GM19468 (cell line): ENCODE data around the gene PSD4.

Experiments used
- ATAC-seq: cut with Tn5 transposase; IDR thresholded peaks from one replicate; pipeline ENCODE4 v1.9.1; 2021; ENCODE audit warnings: mild to moderate bottlenecking, moderate library complexity, moderate number of reproducible peaks; ENCODE audit not compliant: unreplicated experiment; ENCODE audit errors: extremely low read depth

Gene PSD4

DNA sequence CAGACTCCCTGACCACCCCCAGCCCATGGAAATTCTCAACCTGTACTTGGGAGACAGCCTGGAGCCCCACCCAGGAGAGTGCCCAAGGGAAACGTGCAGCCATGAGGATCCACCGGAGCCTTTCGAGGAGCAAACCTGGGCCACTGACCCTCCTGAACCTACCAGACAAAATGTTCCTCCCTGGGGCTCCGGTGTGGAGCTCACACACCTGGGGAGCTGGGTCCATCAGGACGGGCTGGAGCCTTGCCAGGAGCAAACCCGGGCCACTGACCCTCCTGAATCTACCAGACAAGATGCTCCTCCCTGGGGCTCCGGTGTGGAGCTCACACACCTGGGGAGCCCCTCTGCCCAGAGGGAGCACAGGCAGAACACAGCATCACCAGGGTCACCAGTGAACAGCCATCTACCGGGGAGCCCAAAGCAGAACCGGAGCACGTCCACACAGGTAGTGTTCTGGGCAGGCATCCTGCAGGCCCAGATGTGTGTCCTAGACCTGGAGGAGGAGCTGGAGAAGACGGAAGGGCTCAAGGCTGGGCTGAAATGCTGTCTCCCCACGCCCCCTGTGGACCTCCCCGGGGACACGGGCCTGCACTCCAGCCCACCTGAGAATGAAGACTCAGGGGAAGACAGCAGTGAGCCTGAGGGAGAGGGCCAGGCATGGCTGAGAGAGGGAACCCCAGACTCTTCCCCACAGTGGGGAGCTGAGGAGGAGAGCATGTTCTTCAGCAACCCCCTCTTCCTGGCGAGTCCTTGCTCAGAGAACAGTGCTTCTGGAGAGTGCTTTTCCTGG lies 8.9 kb downstream of the PSD4 start:
- ATAC-seq, result no peak

DNA sequence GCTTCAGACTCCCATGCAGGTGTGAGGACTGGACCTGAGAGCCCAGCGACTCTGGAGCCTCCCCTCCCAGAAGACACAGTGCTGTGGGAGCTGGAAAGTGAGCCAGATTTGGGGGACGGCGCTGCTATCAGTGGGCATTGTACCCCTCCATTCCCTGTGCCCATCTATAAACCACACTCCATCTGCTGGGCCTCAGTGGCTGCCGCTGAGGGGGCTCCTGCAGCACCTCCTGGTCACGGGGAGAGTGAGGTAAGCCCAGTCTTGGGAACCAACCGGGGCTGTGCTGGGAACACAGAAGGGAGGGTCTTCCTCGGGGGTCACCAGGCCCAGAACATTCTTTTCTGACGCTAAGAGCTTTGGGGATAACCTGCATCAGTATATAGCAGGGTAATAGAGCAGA lies 9.5 kb downstream of the PSD4 start:
- no peak for ATAC-seq

DNA sequence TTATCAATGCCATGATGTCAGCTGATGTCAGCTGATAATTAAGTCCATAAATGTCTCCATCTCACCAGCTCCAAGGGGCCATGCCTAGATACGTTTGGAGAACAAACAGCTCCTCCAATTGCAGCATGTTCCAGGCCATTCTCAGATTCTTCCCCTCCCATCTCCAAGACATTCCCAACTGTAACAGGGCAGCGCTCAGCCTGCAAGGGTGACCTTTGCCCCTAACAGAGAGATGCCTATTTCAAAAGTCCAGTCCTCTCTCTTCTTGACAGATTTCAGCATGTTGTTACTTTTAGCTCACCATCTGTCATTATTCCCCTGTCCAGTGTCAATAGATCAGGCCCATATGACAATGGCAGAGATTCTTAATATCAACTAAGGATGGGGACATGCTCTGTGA lies 9.9 kb downstream of the PSD4 start:
- ATAC-seq, result no peak

DNA sequence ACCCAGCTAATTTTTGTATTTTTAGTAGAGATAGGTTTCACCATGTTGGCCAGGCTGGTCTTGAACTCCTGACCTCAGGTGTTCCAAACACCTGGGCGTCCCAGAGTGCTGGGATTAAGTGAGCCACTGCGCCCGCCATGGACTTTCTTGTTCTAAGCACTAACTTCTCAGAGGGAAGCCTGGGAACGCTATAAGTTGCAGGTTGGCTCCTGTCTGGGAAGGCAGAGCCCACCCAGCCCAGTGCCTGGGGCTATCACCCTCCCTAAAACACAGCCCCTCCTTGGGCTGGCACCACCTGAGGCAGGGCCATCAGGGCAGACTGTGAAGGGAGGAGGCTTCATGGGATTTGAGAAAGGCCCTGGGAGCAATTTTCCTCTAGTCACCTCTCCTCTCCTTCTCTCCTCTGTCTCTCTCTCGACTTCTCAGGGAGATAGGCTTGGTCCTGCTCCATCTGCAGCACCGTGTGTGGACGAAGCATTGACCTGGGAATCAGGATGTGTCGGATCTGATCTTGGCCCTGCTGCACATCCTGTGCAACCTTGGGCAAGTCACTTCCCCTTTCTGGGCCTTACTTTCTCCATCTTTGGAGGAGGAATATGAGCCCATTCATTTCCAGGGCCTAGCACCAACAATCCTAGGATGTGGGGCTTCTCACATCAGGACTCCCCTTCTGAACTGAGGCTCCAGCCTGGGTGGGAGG lies 10.9 kb downstream of the PSD4 start:
- no peak for ATAC-seq

DNA sequence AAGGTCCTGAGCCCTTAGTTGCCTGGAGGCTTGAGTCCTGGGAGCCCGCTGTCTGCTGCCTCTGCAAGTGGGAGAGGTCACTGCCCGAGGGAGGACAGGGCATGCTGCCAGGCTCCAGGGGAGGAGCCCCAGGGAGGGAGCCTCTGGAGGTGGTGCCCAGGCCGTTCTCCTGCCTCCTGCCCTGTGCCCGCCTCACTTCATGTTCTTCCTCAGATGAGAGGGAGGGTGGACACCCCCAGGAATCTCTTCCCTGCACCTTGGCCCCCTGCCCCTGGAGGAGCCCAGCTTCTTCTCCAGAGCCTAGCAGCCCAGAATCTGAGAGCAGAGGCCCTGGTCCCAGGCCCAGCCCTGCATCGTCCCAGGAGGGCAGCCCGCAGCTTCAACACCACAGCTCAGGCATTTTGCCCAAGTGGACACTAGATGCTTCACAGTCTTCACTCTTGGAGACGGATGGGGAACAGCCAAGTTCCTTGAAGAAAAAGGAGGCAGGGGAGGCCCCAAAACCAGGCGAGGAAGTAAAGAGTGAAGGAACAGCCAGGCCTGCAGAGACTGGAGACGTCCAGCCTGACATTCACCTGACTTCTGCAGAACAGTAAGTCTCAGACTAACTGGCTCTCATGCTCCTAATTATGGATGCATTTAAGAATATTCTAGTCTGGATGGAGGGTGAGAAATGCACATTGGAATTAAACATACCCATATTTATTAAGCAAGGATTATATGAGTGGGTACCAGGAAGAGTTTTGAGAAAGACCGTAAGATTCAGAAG lies 12.1 kb downstream of the PSD4 start:
- ATAC-seq, result no peak

DNA sequence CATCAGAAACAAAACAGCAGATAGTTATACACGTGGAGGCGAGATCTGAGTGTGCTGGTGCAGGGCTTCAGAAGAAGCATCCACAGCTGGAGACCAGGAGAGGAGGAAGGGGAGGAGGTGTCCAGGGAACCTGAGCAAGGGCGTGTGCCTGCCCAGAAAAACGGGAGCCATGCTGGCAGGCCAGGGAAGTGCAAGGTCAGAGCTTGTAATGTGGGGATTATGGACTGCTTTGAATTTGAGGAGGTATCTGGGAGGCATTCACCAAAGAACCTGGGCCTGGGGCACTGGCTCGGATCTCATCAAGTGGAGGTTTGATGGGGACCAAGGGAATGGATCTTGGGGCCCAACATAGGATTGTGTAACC lies 12.6 kb downstream of the PSD4 start:
- no peak for ATAC-seq

DNA sequence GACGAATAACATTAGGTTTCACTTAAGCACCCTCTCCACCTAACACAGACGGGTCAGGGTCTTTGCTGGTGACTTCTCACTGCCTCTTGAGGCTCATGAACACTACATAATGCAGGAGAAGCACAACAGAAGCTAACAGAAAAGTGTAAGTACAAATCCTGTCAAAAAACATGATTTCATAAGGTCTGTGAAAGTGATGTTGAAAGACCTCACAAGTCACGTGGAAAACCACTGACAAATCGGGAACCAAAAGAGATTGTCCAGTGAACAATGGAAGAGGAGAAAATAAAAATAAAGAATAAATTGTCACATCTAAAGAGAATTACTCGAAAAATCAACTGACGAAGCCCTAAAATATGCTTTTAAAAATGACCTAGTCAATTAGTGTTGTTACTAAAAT lies 14.0 kb downstream of the PSD4 start:
- ATAC-seq, result no peak

DNA sequence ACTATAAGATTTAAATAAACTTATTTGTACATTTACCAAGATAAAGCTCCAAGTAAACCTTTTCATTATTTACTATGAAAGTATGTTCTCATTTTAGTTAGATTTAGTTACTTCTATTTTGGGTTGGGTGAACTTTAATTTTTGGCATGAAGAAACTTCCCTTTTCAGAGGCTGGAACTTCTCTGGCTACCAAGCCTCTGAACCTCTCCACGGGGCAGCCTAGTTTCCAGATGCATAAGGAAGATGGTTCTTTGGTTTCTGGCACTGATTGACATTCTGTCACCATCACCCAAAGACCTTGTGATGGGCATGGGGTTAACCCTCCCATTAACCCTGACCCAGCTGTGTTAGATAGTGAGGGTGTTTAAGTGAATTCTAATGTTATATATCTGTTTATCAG lies 17.1 kb downstream of the PSD4 start:
- no peak for ATAC-seq

DNA sequence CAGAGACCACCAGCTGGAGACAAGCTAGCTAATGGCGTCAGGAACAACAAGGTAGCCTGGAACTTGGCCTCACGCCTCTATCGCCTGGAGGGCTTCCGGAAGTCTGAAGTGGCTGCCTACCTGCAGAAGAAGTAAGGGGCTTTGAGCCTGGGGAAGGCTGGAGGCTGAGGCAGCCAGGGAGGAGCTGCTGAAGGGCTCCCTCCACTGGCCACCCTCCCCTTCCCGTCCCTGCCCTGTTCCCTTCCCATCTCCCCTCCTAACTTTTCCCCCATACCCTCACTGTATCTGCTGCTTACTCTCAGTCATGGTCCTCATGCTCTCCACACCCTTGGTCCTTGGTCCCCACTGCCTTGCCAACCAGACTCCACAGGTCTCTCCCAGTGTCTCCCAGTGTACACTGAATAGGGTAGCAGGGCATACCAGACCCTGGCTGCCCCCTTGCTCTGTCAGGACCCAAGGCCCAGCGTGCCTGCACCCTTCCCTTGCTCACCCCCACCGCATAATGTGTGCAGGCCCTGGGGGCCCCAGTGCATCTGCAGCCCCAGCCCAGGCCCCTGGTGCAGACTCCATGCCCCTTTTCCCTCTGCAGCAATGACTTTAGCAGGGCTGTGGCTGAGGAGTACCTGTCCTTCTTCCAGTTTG lies 18.8 kb downstream of the PSD4 start:
- no peak for ATAC-seq

DNA sequence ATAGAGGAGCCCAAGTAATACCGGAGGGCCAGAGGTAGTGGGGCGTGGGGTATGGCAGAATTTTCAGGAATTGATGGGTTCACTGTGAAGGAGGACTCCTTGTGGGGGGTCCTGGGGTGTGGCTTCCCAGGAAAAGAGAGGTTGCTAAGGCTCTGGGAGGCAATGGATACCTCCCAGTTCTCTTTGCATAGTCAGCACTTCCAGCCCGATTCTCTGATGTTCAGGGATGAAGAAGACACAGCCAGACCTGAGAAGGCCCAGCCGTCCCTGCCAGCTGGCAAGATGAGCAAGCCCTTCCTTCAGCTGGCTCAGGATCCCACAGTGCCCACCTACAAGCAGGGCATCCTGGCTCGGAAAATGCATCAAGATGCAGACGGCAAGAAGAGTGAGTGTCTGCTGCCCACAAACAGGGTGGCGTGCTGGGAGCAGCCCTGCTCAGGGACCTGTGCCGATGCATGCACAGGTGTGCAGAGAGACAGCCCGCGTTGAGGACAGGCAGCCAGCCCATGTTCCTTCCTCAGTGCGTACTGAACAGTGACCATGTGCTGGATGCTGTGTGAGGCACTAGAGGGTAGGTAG lies 22.2 kb downstream of the PSD4 start:
- no peak for ATAC-seq

DNA sequence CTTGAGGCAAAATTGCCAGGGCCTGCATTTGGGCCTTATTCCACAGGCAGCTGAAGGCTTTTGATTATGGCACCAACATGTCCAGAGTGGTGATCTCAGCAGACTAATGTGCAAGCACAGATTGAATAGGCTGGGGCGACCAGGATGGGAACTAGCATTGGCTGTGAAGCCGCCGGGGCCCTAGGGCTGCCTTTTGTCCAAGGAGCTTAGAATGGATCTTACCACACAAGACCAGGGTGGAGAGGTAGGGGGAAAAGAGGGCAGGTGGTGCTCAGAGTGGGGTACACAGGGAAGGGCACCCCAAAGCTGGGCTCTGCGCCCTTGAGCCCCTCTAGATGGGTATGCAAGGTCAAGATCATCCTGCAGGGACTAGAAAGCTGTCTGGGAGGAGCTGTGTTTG lies 23.1 kb downstream of the PSD4 start:
- ATAC-seq, result no peak

DNA sequence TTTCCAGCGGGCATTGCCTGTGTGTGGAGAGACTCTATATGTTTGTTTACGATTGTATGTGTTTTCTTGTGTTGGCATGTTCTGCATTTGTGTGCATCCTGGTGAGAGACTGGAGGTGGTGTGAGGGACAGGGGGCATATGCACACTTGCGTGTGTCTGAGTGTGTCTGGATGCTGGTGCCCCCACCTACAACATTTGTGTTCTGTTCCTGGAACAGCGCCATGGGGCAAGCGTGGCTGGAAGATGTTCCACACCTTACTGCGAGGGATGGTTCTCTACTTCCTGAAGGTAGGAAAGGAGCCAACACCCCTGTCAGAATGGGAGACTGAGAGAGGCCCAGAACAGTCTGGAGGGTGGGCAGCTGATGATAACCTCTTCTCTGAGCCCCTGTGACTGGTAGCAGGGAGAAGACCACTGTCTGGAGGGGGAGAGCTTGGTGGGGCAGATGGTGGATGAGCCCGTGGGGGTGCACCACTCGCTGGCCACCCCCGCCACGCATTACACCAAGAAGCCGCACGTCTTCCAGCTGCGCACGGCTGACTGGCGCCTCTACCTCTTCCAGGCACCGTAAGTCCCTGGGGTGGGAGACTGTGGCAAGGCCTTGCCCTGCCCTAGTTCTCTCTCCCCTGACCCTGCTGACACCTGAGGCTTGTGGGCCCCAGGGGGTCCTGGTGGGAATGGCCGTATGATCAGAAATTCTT lies 23.7 kb downstream of the PSD4 start:
- ATAC-seq, result no peak

DNA sequence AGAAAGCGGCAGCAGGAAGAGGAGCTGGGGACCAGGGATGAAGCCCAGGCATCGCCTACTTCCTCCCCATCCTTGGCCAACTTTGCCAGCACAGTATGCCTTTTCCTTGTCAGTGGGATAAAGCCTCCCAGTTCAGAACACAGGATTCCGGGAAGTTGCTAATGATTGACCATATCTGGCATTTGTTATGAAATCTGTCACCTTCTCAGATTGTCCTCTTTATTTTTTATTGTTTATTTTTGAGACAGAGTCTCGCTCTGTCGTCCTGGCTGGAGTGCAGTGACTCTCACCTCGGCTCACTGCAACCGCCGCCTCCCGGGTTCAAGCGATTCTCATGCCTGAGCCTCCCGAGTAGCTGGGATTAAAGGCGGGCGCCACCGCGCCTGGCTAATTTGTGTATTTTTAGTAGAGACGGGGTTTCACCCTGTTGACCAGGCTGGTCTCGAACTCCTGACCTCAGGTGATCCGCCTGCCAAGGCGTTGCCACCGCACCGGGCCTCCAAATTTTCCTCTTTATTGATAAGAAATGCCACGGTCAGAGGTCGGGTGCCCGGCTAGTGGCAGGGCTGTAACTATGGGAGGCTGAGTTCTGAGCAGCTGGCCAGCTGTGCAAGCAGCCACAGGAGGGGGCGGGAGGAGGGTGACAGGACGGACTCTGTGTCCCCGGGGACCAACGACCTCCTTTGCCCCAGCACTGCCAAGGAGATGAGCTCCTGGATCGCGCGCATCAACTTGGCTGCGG lies 24.4 kb downstream of the PSD4 start:
- no peak for ATAC-seq

DNA sequence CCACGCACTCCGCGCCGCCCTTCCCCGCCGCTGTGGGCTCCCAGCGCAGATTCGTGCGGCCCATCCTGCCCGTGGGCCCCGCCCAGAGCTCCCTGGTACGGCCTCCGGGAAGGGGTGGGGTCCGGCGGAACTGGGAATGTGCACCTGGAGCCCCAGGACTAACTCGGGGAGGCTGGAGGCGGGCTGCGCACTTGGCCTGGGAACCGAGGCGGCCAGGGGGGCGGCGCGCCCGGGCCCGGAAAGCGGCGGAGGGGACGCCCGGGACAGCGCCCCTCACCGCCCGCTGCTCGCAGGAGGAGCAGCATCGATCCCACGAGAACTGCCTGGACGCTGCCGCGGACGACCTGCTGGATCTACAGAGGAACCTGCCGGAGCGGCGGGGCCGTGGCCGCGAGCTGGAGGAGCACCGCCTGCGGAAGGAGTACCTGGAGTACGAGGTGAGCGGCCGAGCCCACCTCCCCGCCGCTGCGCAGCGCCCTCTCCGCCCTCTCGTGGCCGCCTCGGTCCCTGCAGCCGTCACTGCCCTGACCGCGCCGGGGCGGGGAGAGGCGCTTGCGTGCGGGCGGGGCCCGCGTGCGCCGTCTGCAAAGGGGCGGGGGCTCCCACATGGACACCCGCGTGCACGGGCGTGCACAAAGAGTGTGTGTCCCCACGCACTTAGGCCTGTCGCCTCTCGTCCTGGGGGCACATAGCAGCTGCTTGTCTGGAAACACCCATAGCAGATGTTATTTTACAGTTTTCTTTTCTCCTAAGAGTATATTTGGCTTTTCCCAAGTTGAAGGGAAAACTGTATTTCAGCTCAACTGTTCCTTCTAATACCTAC lies 25.2 kb downstream of the PSD4 start:
- no peak for ATAC-seq

DNA sequence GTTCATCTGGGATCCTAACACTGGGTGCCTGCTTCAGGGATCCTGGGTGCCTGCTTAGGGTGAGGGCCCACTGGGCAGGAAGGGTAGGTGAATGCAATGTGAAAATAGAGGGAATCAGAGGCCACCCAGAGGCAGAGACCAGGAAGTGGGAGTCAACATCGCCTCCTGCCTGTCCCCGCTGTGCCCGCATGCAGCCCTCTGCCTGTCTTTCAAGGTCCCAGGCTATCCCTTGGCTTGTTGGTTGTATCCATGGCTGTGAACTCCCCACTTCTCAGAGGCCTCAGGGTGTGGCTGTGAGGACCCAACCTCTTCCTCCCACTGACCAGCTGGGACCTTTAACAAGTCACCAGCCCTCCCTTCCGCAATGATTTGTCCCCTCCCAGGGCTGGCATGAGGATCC lies 26.5 kb downstream of the PSD4 start:
- no peak for ATAC-seq

DNA sequence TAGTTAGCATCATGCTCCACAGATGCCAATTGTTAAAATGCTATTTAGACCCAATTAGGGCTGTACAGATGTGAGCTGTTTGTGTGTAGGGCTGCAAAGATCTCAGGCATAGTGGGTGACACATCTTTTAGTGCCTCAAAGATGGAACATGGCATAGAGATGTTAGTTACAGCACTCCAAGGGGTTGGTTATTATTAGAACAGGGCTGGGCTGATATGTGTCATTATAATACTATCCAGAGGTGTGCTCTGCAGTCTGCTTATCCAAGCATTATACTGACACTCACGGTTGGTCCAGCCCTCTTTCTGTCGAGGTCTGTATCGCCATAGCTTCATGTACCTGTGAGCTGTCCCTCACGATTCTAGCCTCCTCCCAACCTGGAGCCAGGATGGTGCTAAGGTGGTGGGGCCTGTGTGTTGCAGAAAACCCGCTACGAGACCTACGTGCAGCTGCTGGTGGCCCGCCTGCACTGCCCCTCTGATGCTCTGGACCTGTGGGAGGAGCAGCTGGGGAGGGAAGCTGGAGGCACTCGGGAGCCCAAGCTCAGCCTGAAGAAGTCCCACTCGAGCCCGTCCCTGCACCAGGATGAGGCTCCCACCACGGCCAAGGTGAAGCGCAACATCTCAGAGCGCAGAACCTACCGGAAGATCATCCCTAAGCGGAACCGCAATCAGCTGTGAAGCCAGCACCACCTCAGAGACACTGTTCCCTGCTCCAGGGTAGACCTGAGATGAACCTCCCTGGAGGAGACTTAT lies 27.1 kb downstream of the PSD4 start:
- ATAC-seq, result no peak

DNA sequence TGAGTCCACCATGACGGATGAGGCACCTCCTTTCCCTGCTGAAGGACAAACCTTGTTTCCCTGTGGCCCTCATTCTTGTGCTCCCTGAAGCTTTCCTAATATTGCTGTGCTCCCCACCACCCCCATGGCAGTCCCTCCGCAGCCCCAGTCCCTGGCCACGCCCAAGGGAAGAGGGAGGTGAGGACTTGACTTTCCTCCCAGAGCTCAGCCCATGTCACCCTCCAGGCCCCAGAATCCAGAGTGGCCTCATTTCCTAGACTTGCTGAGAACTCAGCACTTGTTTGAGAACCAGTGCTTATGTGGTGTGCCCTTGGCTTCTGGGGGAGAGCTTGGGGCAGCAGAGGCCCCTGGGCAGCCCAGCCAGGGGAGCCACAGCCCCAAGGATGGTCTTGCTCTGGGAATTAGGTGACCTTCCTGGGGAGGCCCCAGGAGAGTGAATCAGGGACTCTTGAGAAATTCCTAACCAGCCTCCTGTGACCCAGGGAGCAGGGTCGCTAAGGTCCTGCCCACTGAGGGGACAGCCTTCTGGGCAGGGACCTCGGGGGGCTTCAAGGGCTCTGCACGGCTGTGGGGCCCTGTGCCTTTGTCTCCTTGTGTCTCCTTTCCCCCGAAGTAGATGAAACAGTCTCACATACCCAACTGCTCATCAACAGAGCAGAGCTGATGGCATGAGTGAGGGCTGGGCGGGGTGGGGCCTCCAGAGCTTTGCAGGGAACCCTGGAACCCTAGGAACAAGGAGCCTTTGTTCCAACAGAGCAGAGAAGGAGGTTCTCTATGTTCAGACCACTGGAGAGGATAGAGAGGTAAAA lies 27.9 kb downstream of the PSD4 start:
- ATAC-seq, result no peak
